OCI-M1 (cell line): ENCODE data around the gene PTTG1.

Source experiments
- DNase-seq: peaks from one replicate; lab custom pipeline; 2025; lab: John Stamatoyannopoulos, UW

Gene PTTG1

GRCh38 chr5:160453751-160454150, 32.1 kb downstream of the PTTG1 start:
- no peak for DNase-seq

- DNase-seq = no peak
Observed at GRCh38 chr5:160455600-160455999, 33.9 kb downstream of the PTTG1 start.

- no peak for DNase-seq
Observed at GRCh38 chr5:160456480-160457177, 35.0 kb downstream of the PTTG1 start.

GRCh38 chr5:160457252-160457651, 35.6 kb downstream of the PTTG1 start:
- DNase-seq = no peak

GRCh38 chr5:160458806-160459800, 37.4 kb downstream of the PTTG1 start:
- no peak for DNase-seq

- DNase-seq = peak; percentile 37
Observed at GRCh38 chr5:160460377-160461049, 38.9 kb downstream of the PTTG1 start.

- DNase-seq = no peak
Observed at GRCh38 chr5:160461378-160461777, 39.7 kb downstream of the PTTG1 start.

- no peak for DNase-seq
Observed at GRCh38 chr5:160462167-160462566, 40.5 kb downstream of the PTTG1 start.

- DNase-seq = no peak
Observed at GRCh38 chr5:160463227-160463626, 41.6 kb downstream of the PTTG1 start.

GRCh38 chr5:160463740-160464465, 42.2 kb downstream of the PTTG1 start:
- DNase-seq = peak; percentile 57

GRCh38 chr5:160464466-160464797, 42.8 kb downstream of the PTTG1 start:
- DNase-seq = no peak

- DNase-seq = no peak
Observed at GRCh38 chr5:160466116-160466515, 44.5 kb downstream of the PTTG1 start.

- no peak for DNase-seq
Observed at GRCh38 chr5:160466889-160467554, 45.4 kb downstream of the PTTG1 start.

GRCh38 chr5:160467555-160468362, 46.1 kb downstream of the PTTG1 start:
- peak; percentile 73 for DNase-seq

- DNase-seq = no peak
Observed at GRCh38 chr5:160468363-160468975, 46.8 kb downstream of the PTTG1 start.

- DNase-seq = no peak
Observed at GRCh38 chr5:160469156-160470144, 47.8 kb downstream of the PTTG1 start.

GRCh38 chr5:160470437-160471361, 49.0 kb downstream of the PTTG1 start:
- DNase-seq = peak; percentile 64

GRCh38 chr5:160471761-160472160, 50.1 kb downstream of the PTTG1 start:
- DNase-seq = no peak
